Measurements from ENCODE around the gene OTOF. TPM values are rescaled to one million over a fixed set of nuclear protein-coding genes. Genes with fewer than 3 reads are reported as not detected.

OTOF gene
- total RNA-seq, 2 experiments from 2014 or later = 0.71 to 0.75 TPM

- Mint-ChIP-seq H3K4me3 (no peak overlapping the region), H3K4me1 (ENCODE audit: low read depth) (no peaks in the 10 kb centered on the region), H3K36me3 (ENCODE audit: low read depth) (no peaks in the 10 kb centered on the region), H3K9me3 (no peaks in the 10 kb centered on the region), H3K27ac (no peak overlapping the region), H3K27me3 (no peaks in the 10 kb centered on the region)
- Histone ChIP-seq H3K27ac (ENCODE audit: low read depth in 1 of 2, low read length in 2 of 2) (no peak overlapping the region), H3K36me3 (ENCODE audit: insufficient read depth, low read length) (no peaks in the 10 kb centered on the region), H3K4me3 (ENCODE audit: low read length) (no peak overlapping the region), H3K4me1 (ENCODE audit: insufficient read depth, low read length) (no peaks in the 10 kb centered on the region), H3K9me3 (ENCODE audit: control insufficient read depth in 1 of 2, insufficient read depth in 1 of 2, low read length in 2 of 2) (peaks cover 0 to 1% of the 10 kb centered on the region in 2 experiments), H3K27me3 (ENCODE audit: control insufficient read depth in 1 of 2, insufficient read depth in 2 of 2, low read length in 2 of 2) (no peaks in the 10 kb centered on the region)
- intact Hi-C loops (cut with DNase I, micrococcal nuclease) = no loop called here
- DNase-seq = no peak
- no peak for TF ChIP-seq CTCF (IDR thresholded peaks at IDR 0.05)
- ATAC-seq (ENCODE audit: poor library complexity) = no peak
- ChIA-PET CTCF (no interaction called here), POLR2A (no interaction called here)
These were observed 6.7 kb upstream of the OTOF start for GRCh38 chr2:26484579-26484978.

- Mint-ChIP-seq H3K27ac (no peak overlapping the region), H3K36me3 (ENCODE audit: low read depth) (no peaks in the 10 kb centered on the region), H3K4me3 (no peak overlapping the region), H3K9me3 (no peaks in the 10 kb centered on the region), H3K27me3 (no peaks in the 10 kb centered on the region), H3K4me1 (ENCODE audit: low read depth) (no peaks in the 10 kb centered on the region)
- CTCF ChIA-PET = no interaction called here
- intact Hi-C loops (cut with DNase I, micrococcal nuclease) = no loop called here
- Histone ChIP-seq H3K36me3 (ENCODE audit: insufficient read depth, low read length) (no peaks in the 10 kb centered on the region), H3K27me3 (ENCODE audit: control insufficient read depth in 1 of 2, insufficient read depth in 2 of 2, low read length in 2 of 2) (no peaks in the 10 kb centered on the region), H3K27ac (ENCODE audit: low read depth in 1 of 2, low read length in 2 of 2) (no peak overlapping the region), H3K4me3 (ENCODE audit: low read length) (no peak overlapping the region), H3K4me1 (ENCODE audit: insufficient read depth, low read length) (no peaks in the 10 kb centered on the region), H3K9me3 (ENCODE audit: control insufficient read depth in 1 of 2, insufficient read depth in 1 of 2, low read length in 2 of 2) (peaks cover 0 to 4% of the 10 kb centered on the region in 2 experiments)
- DNase-seq (no peak), ATAC-seq (ENCODE audit: poor library complexity) (no peak)
- POLR2A ChIA-PET = no interaction called here
- no peak for TF ChIP-seq CTCF (IDR thresholded peaks at IDR 0.05)
These were observed 6.1 kb upstream of the OTOF start for GRCh38 chr2:26483957-26484565.

GRCh38 chr2:26483516-26483915, 5.6 kb upstream of the OTOF start:
- ChIA-PET POLR2A (no interaction called here), CTCF (no interaction called here)
- Mint-ChIP-seq H3K9me3 (no peaks in the 10 kb centered on the region), H3K4me3 (no peak overlapping the region), H3K36me3 (ENCODE audit: low read depth) (no peaks in the 10 kb centered on the region), H3K27ac (no peak overlapping the region), H3K4me1 (ENCODE audit: low read depth) (no peaks in the 10 kb centered on the region), H3K27me3 (no peaks in the 10 kb centered on the region)
- H3K4me3 ChIP-seq (ENCODE audit: low read length) = no peak overlapping the region
- no peaks in the 10 kb centered on the region for H3K27me3 ChIP-seq (ENCODE audit: control insufficient read depth in 1 of 2, insufficient read depth in 2 of 2, low read length in 2 of 2)
- H3K27ac ChIP-seq (ENCODE audit: low read depth in 1 of 2, low read length in 2 of 2) = no peak overlapping the region
- intact Hi-C loops (cut with DNase I, micrococcal nuclease) = no loop called here
- DNase-seq = no peak
- ATAC-seq (ENCODE audit: poor library complexity) = no peak
- no peaks in the 10 kb centered on the region for H3K36me3 ChIP-seq (ENCODE audit: insufficient read depth, low read length)
- no peak for TF ChIP-seq CTCF (IDR thresholded peaks at IDR 0.05)
- no peaks in the 10 kb centered on the region for H3K4me1 ChIP-seq (ENCODE audit: insufficient read depth, low read length)
- peaks cover 0 to 4% of the 10 kb centered on the region in 2 experiments for H3K9me3 ChIP-seq (ENCODE audit: control insufficient read depth in 1 of 2, insufficient read depth in 1 of 2, low read length in 2 of 2)

Data from CD4-positive, alpha-beta T cell (primary cell).